ENCODE measurements around the gene S100A7A.

Gene S100A7A

DNA sequence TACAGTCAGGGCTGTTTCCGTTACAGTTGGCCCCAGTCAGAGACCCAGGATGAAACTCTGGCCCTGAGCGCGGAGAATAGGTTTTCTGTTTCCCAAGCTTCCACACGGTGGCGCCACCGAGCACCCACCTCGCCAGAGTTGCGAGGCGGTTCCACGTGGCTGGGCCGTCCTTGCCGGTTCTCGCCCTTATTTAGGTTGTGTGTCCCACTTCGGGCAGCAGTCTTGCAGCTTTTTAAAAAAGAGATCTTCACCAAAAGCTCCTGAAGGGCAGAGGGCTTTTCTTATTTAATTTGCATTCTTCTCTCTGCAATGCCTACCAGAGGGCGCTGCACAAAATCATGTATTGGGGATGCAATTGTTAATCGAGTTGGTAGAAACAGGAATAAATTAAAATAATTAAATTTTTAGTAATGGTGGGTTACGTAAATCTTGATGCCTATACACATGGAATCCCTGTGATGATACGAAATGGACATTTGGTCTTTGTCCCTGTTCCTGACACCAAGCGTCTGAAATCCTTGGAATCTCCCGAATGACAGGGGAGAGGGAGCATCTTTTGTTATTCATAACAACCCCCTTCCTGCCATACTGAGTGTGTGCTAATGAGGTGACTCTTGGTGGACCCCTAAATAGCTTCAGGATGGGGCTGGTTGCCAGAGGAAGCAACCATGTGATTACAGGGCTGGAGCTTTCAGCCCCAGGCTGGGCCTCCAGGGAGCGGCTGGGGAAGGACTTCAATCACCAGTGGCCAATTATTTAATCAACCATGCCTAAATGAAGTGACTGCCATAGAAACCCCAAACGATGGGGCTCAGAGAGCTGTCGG is 49.7 kb downstream of the S100A7A start:
- DNase-seq, result peak; percentile 79

DNA sequence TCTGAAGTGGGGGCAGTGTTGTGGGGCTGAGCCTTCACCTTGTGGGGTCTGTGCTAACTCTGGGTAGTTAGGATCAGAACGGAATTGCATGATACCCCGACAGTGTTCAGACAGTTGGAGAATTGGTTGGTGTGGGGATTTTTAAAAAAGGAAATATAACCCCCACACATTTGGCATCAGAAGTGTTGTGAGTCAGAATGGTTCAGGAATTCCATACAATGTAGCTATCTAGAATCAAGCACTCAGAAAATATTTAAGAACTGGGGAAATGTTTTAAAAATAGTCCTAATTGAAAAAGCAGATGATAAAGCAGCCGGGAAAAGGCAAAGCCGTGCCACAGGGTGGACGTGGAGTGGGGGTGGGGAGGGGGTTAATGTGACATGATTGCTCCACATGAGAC is 50.6 kb downstream of the S100A7A start:
- DNase-seq, result no peak

- DNase-seq, result no peak
Observed at GRCh38 chr1:153470707-153471106, 54.4 kb downstream of the S100A7A start.
